ENCODE measurements around the gene GRIP2.

The GRIP2 gene

DNA sequence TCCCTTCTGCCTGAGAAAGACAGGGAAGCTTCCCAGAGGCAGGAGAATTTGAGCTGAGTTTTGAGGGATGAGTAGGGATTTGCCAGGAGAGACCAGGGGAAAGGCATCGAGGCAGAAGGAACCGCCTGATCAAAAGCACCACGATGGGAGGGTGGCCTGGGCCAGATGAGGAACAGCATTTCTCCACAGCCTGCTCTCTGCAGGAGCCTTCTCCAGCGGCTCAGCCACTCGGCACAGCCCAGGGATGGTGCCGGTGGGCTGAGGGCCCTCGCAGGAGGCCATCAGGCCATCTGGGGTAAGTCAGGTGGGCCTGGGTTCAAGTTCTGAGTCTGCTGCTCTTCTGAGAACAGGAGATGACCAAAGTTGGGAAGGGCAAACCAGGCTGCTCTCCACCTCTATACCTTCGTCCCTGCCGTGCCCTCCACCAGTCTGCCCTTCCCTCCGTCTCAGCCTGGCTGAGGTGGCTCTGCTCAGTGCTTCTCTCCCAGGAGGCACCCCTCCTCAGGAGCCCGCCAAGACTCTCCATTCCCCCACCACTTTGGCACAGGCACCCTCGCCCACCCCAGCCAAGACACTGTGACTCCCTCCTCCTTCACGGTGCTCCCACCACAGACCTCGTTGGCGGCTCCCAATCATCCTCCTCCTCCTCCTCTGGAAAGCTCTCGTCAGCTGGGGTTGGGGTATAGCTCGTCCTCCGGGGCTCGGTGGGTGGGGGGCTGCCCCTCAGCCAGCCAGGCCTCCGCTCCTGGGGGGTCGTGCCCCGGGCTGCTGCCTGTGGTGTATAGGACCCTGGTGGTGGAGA lies 34.9 kb downstream of the GRIP2 start:
- DNase-seq = no peak

DNA sequence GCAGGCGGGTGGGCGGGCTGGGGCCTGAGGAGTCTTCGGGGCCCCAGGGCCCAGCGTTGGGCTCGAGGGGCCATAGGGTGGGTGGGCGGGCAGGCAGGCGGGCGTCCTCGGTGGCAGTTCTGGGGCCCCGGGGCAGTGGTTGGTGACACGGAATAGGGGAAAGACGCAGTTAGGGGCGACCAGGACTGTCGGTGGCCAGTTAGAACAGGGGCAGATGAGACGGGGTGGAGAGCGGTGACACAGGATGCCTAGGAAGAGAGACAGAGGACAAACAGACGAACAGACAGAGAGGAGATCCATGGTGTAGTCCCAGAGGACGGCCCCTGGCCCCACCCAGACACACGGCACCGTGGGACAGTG lies 36.5 kb downstream of the GRIP2 start:
- no peak for DNase-seq

- DNase-seq = no peak
Measured at GRCh38 chr3:14503033-14503705, 37.0 kb downstream of the GRIP2 start.

DNA sequence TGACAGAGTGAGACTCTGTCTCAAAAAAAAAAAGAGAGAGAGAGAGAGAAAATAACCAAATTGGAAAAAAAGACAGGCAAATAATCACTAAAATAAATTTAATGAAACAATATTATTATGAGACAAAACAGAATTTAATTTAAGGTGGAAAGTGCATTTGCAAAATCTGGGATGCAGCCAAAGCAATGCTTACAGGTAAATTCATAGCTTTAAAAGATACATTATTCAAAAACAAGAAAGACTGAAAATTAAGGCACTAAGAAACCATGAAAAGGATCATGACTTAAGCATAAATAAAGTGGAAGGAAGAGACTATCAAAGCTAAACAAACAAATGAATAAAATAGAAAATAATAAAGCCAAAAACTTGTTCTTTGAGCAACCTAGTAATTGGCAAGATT lies 37.7 kb downstream of the GRIP2 start:
- no peak for DNase-seq

DNA sequence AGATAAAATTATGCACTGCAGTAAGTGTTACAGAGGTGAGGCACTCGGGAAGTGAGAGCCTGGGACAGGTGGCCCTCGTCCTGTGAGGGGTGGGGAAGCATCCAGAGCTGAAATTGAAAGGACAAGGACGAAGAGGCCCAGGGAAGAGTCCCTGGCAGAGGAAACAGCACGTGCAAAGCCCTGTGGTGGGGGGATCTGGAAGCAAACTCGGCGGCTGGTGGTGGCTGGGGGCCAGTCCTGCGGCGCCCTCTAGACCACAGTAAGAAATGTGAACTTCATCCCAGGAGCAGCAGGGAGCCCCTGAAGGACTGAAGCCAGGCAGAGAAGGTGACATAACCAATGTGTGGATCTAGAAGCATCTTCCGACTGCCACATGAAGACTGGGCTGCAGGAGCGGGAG lies 42.8 kb downstream of the GRIP2 start:
- peak in 1 of 2 experiments; percentile 34 for DNase-seq

GRCh38 chr3:14496351-14496750 lies 43.8 kb downstream of the GRIP2 start:
- DNase-seq = no peak

- no peak for DNase-seq
Measured at GRCh38 chr3:14494973-14495300, 45.2 kb downstream of the GRIP2 start.

DNA sequence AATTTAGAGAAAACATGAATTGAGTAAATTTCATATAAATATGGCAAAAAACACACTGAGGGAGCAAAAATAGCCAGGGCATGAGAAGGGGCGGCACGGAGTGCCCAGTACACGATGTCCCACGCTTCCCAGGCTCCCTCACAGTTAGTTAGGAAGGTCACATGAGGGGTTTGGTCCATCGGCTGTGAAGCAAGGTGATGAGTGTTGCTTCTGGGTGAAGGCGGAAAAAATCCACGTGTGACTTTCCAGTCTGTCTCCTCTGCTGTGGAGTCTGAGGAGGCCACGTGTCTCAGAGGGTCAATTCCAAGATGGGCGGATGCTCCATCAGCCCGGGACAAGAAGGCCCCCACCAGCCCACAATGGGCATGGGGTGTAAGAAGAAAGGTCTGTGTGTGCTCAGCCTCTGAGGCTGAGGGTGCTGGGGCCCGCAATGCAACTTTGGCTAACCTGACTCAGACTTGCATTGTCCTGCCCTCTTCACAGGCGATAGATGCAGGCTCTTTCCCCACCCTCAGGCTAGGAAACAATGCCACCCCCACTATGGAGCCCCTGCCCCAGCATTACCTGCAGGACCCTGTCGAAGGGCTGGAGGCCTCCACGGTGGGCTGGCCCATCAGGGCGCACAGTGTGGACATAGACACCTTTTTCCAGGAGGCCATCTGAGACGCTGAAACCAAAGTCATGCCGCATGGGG lies 45.7 kb downstream of the GRIP2 start:
- no peak for DNase-seq

GRCh38 chr3:14492948-14493881 lies 46.9 kb downstream of the GRIP2 start:
- no peak for DNase-seq

DNA sequence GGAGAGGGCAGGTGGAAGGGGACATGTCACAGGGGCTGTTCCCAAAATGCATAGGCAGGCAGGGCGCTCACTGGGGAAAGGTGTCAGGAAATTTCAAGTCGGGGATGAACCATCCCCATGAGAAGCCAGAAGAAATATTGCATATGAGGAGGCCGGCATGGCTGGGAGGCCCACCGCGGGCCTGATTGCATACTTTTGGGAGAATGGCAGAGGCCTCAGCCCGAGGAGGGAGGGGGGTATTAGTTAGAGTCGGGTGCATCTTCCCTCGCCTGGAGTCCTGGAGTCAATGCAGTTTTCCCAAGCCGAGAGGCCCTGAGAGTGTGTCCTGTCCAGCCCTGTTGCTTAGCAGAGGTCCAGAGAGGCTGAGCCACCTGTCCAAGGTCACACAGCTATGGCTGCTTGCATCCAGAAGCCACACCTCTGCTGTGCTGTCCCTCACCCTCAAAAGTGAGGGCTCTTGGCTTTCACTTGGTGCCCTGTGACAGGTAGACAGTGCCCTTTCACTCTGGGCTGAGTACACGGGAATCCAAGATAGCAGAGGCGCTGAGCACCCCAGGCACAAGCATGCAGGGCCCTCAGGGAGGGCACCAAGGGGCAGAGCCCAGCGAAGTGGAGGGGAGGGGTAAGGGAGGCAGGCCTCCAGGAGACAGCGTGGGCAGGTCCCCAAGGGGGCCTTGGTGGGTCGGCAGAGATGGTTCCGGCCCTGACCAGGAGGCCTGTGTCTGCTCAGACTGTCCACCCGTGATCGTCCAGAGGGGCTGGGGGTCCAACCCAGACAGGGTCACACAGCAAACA lies 48.5 kb downstream of the GRIP2 start:
- no peak for DNase-seq

GRCh38 chr3:14490831-14491230 lies 49.3 kb downstream of the GRIP2 start:
- DNase-seq = no peak

- no peak for DNase-seq
Measured at GRCh38 chr3:14490255-14490654, 49.9 kb downstream of the GRIP2 start.

GRCh38 chr3:14489641-14490040 lies 50.5 kb downstream of the GRIP2 start:
- DNase-seq = no peak

GRCh38 chr3:14488286-14489041 lies 51.7 kb downstream of the GRIP2 start:
- DNase-seq = no peak

GRCh38 chr3:14487821-14488220 lies 52.3 kb downstream of the GRIP2 start:
- no peak for DNase-seq

- no peak for DNase-seq
Measured at GRCh38 chr3:14487086-14487485, 53.1 kb downstream of the GRIP2 start.

- no peak for DNase-seq
Measured at GRCh38 chr3:14486460-14486859, 53.7 kb downstream of the GRIP2 start.

DNA sequence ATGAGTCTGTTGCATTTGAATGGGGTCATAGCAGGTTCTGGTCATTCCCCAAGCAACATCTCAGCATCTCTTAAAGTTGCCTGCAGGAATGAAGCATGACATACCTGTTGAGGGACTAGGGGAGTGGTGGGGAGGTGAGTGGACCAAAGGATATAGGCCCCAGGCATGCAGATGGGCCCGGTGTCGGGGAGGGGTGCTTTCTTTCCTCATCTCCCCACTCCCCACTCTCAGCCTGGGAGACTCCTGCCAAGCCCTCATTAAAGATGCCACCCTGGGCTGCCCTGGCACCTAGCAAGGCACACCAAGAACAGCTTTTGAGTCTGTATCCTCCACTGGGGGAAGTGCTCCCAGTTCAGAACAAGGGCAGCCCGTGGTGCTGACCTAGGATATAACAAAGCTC lies 54.2 kb downstream of the GRIP2 start:
- no peak for DNase-seq

DNA sequence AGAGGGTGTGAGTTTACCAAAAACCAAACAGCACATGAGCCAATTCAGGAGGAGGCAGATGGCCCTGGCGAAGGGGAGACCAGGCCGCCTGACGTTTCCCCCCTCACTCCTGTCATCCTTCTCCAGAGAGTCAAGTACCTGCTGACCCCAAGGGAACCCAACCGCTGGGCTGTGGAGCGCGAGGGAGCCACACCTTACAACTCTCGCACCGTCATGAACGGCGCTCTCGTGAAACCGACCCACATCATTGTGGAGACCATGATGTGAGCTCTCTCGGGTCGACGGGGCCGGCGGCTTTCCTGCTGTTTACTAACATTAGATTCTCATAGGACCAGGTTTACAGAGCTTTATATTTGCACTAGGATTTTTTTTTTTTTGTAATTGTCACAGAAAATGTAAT lies 55.4 kb downstream of the GRIP2 start:
- no peak for DNase-seq

DNA sequence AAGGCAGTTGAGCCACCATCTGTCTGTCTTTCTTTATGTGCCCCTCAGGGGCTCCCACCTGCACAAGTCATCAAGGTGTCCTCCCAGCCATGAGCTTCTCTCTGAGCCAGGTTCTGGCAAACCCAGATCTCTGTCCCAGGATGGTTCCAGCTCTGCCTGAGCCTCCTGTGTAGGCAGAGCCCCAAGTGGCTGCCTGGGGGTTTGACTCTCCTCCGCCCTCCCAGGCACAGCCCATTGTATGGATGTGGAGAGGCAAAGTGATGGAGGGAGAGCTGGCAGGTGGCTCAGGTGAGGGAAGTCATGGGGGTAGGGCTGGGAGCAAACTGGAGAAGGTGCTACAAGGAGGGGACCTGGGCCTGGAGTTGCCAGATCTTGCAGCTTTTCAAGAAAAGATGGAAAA lies 56.9 kb downstream of the GRIP2 start:
- no peak for DNase-seq

- no peak for DNase-seq
Measured at GRCh38 chr3:14482271-14482721, 57.8 kb downstream of the GRIP2 start.

All from NCI-H524 (cell line).